Ishikawa (cell line): Measurements from ENCODE around the gene CD47.

Source experiments
- CEBPB ChIP-seq: IDR thresholded peaks from 2 replicates; pipeline ENCODE4 v1.6.1; 2012
- CREB1 ChIP-seq: IDR thresholded peaks from 2 replicates; pipeline ENCODE4 v1.6.1; 2012; ENCODE audit warnings: low read depth
- EP300 ChIP-seq: IDR thresholded peaks from 2 replicates; pipeline ENCODE4 v1.6.1; 2012; ENCODE audit warnings: borderline replicate concordance
- FOXM1 ChIP-seq: IDR thresholded peaks from 2 replicates; pipeline ENCODE4 v1.6.1; 2012; ENCODE audit warnings: low read depth, borderline replicate concordance
- NFIC ChIP-seq: IDR thresholded peaks from 2 replicates; pipeline ENCODE4 v1.6.1; 2012
- RAD21 ChIP-seq: IDR thresholded peaks from 2 replicates; pipeline ENCODE4 v1.6.1; 2012; ENCODE audit warnings: low read depth
- TAF1 ChIP-seq: IDR thresholded peaks from 2 replicates; pipeline ENCODE4 v1.6.1; 2012; ENCODE audit warnings: low read depth, mild to moderate bottlenecking
- TCF12 ChIP-seq: IDR thresholded peaks from 2 replicates; pipeline ENCODE4 v1.6.1; 2012; ENCODE audit warnings: low read depth
- TEAD4 ChIP-seq: IDR thresholded peaks from 2 replicates; pipeline ENCODE4 v1.6.1; 2012
- YY1 ChIP-seq: IDR thresholded peaks from 2 replicates; pipeline ENCODE4 v1.6.1; 2012; ENCODE audit warnings: low read depth
- ZBTB7A ChIP-seq: IDR thresholded peaks from 2 replicates; pipeline ENCODE4 v1.6.1; 2012; ENCODE audit warnings: low read depth
- TF ChIP-seq, protein P1 (sequence below): IDR thresholded peaks from 2 replicates; pipeline ENCODE4 v1.6.1; 2012
- TF ChIP-seq, protein P2 (sequence below): IDR thresholded peaks from 2 replicates; pipeline ENCODE4 v1.6.1; 2012; ENCODE audit warnings: low read depth, mild to moderate bottlenecking
- TF ChIP-seq, protein P3 (sequence below): IDR thresholded peaks from 2 replicates; pipeline ENCODE4 v1.6.1; 2012

DNA sequence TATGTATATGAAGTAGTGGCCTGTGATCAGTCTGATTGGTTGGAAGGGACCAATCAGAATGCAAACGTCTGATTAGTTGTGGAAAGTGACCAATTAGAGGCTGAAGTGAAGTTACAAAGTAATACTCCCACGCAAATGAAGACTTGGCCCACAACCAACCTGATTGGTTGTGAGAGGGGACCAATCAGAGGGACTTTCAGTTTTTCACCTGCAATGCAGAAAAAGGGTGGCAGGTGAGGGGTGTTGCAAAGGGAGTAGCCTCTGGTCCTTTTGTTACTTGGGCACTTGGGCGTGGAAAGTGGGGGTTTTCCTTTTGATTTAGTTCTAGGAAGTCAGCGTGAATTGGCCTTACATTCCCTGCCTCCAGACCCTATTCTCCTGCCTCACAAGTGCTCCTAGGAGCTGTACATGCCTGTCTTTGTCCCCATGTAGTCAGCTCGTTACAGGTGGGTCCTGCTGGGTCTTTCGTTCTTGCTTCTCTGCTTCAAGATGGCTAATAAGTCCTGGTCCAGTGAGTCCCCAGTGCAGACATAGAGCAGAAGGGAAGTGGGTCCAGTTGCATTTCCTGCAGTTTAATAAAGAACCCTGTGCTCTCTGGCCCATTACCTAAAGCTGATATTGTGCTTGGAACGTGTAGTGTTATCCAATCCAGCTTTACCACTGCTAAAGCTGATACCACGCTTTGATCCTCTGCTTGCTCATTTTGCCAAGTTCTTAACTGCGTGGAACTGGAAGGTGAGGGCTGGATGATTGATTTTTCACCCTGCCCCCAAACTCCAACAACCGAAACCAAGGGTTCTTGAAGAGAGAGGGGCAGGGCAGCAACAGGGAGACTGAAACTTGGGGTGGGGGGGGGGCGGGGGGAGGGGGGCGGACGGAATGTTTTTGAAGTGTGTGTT lies 46.0 kb upstream of the CD47 start:
- TF ChIP-seq EP300 (no peak), FOXM1 (no peak), ZBTB7A (no peak), CEBPB (no peak), CREB1 (no peak), RAD21 (no peak), TAF1 (no peak), NFIC (no peak), TCF12 (no peak), YY1 (no peak), TEAD4 (no peak)
- TF ChIP-seq, protein P1, sequence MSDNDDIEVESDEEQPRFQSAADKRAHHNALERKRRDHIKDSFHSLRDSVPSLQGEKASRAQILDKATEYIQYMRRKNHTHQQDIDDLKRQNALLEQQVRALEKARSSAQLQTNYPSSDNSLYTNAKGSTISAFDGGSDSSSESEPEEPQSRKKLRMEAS, result no peak
- TF ChIP-seq, protein P2, sequence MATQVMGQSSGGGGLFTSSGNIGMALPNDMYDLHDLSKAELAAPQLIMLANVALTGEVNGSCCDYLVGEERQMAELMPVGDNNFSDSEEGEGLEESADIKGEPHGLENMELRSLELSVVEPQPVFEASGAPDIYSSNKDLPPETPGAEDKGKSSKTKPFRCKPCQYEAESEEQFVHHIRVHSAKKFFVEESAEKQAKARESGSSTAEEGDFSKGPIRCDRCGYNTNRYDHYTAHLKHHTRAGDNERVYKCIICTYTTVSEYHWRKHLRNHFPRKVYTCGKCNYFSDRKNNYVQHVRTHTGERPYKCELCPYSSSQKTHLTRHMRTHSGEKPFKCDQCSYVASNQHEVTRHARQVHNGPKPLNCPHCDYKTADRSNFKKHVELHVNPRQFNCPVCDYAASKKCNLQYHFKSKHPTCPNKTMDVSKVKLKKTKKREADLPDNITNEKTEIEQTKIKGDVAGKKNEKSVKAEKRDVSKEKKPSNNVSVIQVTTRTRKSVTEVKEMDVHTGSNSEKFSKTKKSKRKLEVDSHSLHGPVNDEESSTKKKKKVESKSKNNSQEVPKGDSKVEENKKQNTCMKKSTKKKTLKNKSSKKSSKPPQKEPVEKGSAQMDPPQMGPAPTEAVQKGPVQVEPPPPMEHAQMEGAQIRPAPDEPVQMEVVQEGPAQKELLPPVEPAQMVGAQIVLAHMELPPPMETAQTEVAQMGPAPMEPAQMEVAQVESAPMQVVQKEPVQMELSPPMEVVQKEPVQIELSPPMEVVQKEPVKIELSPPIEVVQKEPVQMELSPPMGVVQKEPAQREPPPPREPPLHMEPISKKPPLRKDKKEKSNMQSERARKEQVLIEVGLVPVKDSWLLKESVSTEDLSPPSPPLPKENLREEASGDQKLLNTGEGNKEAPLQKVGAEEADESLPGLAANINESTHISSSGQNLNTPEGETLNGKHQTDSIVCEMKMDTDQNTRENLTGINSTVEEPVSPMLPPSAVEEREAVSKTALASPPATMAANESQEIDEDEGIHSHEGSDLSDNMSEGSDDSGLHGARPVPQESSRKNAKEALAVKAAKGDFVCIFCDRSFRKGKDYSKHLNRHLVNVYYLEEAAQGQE, result no peak
- TF ChIP-seq, protein P3, sequence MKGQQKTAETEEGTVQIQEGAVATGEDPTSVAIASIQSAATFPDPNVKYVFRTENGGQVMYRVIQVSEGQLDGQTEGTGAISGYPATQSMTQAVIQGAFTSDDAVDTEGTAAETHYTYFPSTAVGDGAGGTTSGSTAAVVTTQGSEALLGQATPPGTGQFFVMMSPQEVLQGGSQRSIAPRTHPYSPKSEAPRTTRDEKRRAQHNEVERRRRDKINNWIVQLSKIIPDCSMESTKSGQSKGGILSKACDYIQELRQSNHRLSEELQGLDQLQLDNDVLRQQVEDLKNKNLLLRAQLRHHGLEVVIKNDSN, result no peak
